Measurements from ENCODE around the gene RPS23.
"Not testable (repeated sequence)": the region's sequence is repeated elsewhere in the genome, so short reads cannot be mapped to it uniquely, and the experiment has no call there.

The RPS23 gene

DNA sequence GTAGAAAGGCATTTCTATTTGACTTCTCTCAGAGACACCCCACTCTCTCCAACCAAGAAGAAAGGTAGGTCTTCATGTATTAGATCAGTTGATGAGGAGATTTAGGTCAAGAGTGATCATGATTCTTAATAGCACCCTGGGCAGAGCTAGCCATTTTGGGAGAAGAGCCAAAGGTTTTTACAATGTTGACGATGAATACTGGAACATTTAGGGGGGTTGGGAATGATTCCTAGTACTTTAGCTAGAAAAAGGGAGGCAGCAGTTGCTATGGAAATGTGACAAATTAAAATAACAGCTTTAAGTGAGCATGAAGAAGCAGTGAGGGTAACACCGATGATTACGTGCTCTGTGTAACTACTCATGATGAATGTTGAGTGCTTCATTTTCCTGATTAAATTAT, 9.5 kb upstream of the RPS23 start:
- no peak for DNase-seq

DNA sequence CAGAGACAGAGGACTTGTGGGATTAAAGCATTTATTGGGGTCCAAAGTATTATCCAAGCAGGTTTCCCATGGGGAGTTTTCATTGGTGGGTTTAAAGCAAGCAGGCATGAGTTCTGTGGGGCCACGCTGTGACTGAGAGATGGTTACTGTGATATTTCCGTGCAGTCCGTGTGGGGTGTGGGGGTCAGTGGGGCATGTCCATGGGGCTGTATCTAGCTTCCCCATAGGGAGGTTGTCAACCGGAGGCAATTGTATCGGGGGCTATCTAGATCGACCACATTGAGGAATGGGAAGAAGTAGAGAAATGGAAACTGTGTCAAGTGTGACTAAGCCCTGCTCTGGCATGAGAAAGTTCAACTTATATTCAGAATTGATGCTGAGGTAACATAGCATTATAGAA, 7.1 kb upstream of the RPS23 start:
- DNase-seq: no peak

DNA sequence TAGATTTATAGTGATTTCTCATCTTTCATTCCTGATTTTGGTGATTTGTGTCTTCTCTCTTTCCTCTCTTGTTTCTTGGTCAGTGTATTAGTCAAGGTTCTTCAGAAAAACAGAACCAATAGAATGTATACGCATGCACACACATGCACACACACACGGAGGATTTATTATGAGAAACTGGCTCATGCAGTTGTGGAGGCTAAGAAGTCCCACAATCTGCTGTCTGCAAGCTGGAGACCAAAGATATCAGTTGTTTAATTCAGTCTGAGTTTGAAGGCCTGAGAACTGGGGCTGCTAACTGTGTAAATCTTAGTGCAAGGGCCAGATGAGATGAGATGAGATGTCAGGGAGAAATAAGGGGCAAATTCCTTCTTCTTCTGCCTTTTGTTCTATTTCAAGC, 5.7 kb upstream of the RPS23 start:
- no peak for DNase-seq

DNA sequence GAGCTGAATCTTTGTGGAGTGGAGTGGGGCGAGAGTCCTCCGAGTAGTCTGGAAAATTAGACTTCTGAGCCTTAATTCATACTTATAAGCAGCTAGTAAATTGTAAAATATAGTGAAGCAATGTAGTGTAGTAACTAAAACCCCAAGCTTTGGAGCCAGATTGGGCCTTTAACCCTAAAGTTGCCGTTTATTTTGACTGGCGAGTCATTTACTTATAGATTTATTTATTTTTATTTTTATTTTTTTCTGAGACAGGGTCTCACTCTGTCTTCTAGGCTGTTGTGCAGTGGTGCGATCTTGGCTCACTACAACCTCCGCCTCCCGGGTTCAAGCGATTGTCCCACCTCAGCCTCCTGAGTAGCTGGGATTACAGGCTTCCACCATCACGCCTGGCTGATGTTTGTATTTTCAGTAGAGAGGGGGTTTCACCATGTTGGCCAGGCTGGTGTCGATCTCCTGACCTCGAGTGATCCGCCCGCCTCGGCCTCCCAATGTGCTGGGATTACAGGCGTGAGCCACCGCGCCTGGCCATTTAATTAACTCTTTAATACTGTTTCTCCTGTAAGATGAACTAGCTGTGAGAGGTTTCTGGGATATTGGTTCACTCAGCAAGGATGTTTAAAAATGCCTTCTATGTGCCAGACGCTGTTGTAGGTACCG, 687 bp upstream of the RPS23 start:
- DNase-seq: no peak

DNA sequence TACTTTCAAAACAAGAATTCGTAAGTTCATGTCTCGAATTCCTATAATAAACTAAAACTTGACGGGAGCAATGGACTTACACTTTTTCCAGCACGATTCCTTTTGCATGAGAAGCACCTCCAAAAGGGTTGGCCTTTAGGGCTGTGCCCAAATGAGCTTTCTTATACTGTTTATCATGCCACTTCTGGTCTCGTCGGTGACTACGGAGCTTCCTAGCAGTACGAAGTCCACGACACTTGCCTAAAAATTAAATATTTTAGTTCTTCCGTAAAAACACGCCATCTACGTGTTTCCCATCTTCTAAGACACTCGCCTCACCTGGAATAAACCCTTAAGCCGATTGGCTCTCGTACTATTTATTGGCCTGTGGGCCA, 554 bp downstream of the RPS23 start:
- no peak for DNase-seq

DNA sequence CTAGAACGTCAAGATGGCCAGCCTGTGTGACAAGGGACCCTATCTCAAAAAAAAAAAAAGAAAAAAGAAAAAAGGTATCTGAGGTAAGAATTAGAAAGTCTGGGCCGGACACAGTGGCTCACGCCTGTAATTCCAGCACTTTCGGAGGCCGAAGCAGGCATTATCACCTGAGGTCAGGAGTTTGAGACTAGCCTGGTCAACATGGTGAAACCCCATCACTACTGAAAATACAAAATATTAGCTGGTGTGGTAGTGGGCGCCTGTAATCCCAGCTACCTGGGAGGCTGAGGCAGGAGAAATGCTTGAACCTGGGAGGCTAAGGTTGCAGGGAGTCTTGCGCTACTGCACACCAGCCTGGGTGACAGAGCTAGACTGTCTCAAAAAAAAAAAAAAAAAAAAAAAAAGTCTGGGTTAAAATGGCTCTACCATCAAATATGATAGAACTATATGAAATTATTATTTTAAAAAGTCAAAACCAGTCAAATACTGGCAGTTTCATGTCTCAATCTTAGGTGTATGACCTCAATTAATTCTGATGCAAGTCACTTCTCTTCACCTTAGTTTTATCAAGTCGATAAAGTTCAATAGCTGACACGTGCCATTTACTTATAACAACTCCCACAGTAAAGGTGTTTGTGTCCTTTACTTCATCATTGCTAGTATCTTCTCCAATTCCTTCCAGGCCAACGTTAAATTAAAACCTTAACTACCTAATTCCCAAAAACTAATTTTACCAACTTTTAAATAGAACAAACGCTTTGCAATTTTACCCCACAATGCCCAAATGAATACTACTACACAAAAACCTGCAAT, 1.1 kb downstream of the RPS23 start:
- DNase-seq: no peak

DNA sequence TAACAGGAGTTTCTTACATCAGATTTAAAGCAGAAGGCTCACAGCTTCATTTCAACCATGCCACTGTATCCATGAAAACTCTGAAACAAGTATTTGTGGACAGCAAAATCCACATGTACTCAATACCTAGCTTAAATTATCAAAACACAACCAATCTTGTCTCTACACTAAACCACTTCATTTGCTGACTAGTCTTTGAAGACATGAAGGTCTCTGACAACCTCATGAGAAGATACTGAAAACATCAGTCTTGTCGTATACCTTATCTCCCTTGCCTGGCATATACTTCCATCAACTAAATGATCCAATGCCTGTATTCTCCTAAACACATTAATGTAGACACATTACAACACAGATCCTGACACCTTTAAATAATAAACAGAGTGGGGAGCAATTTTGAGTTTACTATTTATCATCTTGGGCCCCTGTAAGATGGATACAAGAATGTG, 2.9 kb downstream of the RPS23 start:
- DNase-seq: no peak

DNA sequence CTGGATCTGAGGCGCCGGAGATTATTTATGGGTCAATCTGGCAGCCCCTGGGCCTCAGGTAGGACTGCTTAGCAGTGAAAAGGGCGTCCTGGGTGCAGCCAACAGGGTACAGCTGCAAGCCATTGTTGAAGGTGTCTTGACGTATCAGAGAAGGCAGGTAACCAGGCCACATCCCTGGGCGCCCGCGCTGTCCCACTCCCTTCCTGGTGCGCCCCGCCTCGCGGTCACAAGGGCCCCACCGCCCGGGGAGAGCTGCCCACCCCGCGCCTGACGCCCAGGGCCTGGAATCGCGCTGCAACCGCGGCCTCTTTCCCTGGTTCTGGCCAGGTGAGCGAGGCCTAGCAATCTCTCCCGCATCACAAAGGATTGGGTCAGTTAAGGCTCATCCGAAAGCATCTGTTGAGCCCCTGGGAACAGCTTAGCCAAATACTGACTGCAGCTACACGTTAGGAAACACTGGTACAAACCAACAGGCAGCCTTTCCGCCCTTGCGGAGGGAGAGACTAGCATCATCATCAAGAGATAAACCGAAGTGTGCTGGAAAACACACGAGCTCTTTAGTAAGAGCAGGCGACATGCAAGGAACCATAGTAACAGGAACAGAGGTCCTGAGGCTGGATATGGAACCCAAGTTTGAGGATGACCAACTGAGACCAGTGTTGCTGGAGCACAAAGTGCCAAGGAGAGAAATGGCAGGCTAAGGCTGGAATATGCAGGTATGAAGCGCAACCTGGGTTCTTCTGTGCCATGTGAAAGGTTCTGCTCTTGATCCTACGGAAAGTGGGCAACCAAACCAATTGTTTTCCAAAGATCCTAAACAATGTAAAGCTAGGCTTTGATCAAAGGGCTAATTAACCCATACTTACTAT, 3.6 kb downstream of the RPS23 start:
- DNase-seq: no peak

DNA sequence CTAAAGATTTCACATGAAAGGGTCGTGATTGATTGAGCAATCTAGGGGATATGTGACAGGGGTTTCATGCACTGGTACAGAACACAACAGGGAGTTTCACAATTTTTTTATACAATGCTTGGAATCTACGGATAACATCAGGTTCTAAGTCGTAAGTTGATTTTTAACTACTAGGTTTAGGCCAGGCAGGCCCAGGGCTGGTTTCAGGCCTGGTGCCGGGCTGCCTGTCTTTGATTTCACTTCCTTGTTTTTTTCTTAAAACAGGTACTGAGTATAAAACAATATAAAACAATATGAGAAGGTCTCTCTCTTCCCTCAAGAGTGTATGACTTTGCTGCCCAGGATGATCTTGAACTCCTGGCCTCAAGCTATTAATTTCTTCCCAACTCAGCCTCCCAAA, 4.7 kb downstream of the RPS23 start:
- DNase-seq: not testable (repeated sequence)

DNA sequence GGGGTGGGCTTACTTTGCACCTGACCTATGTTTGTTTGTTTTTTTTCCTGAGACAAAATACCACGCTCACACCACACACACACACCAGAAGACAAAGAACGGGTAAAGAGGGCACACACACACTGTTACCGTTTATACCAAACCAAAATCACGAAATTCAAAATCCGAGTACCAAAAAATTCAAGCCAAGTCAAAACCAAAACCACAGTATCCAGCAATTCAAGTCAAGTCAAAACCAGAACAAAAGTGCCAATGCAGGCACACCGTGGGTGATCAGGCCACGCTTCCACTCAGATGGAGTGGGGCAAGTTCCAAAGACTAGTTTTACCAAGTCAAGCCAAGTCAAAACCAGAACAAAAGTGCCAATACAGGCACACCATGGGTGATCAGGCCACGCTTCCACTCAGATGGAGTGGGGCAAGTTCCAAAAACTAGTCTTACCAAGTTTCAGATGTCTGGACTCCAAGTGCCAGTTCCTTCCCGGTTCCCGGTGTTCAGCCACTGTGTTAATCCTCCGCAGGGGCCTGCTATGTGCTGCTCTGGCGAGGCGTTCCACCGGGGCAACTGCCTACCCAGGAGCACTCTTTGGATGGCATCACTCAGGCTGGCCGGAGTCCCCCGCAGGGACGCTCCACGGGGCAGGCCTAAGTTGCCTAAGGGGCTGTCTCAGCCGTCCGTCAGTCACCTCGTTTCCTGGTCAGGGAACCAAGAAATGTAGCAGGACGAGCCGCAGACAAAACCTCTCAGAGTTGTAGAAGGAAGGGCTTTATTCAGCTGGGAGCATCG, 5.4 kb downstream of the RPS23 start:
- DNase-seq: not testable (repeated sequence)

DNA sequence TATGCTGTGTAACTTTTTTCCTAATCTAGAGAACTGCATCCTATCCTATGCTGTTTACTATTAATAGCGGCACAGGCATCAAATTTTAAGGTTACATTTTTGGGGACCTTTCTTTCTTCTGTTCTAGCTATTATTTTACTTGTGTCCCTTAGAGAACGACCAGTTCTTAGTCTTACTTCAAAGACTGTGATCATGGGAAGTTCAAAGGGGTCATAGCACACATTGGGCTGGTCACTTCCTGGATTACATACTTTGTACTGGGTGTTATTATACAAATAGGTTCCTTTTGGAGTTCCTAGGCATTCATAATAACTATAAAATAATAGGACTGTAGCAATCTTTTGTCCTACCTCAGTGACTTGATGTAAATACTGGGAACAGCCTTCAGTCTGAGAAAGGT, 8.8 kb downstream of the RPS23 start:
- DNase-seq: not testable (repeated sequence)

DNA sequence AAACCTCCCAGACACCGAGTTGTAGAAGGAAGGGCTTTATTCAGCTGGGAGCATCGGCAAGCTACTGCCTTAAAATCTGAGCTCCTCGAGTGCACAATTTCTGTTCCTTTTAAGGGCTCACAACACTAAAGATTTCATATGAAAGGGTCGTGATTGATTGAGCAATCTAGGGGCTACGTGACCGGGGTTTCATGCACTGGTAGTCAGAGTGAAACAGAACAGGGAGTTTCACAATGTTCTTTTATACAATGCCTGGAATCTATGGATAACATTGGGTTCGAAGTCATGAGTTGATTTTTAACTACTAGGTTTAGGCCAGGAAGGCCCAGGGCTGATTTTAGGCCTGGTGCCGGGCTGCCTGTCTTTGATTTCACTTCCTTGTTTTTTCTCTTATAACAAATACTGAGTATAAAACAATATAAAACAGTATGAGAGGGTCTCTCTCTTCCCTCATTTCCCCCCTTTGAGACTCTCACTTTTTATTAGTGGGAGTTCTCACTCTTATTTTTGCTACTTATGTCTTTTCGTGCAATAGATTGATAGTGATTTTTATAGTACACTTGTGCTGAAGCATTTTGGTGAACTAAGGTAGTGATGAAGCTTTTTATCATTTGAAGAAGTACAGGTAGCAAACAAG, 10.7 kb downstream of the RPS23 start:
- not testable (repeated sequence) for DNase-seq

DNA sequence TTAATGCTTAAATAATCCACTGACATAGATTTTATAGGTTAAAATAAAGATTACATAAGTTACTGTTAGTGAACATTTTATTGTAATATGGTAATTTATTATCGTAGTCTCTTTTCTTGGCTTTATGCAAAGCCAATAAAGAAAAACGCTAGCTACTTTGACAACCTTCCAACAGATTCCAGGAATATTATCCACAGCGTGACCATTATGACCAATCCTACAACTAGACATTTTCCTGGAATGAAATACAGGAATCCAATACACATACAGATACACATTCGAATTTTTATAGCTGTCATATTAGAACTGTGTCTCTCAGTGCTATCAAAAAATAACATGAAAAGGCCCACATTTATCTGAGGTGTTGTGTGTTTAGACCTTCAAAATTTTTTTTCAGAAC, 13.1 kb downstream of the RPS23 start:
- DNase-seq: no peak

DNA sequence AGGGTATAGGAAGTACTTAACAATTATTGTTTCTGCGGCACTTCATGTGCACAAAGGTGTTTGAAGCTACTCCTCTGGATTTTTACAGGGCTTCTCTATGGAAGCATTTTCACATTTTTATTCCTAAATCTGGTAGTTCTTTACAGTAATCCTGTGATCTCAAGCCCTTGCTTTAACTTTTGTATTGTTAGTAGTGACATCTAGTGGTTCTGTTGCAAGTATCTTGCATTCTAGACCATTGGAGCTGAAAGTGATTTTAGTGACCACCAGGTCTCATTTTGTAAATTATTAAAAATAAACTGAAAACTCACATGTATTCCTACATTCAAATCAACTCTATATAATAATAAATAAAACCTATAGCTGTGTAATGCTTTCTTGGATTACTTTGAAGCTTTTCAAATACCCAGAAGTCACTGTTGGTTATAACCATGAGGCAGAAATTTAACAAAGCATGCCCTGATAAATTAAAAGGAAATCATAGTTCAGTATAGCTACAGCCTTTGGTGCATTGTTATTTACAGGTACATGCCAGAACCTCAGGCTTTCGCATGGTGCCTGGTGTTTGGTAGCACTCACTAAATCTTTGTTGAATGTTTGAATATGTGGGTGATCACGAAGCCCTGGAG, 18.9 kb downstream of the RPS23 start:
- no peak for DNase-seq

DNA sequence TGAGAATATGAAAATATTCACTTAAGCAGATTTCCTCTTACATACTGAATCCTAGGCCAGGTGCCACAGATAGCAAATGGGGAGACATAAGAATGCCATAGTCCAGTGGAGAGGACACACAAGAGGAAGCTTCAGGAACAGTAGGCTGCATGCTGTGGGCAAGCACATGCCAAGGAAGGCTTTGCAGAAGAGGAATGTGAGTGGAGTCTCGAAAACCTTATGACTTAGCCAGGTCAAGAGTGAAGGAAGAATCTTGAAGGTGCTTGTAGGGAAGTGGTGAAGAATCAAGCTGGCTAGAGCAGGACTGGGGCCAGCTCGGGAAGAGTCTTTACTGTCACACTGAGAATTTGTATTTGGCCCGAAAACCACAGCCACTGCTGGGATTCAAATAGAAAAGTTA, 20.4 kb downstream of the RPS23 start:
- DNase-seq: no peak

DNA sequence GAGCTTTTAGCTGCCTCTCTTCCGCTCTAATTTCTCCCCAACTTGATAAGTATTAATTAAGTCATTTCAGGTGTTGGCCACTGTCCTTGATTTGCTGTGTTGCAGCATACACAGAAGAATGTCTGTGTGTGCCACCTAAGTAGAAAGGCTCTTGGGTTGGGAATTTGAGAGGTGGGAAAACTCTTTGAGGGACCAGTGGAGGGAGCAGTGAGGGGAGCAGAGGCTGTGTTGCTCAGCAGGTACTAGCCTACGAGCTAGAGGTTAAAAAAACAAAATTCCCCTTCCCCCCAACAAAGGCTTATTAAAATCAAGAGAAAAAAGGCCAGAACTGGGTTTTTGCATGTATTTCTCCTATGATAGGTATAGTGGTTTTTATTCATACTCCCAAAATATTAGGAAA, 20.9 kb downstream of the RPS23 start:
- DNase-seq: no peak

DNA sequence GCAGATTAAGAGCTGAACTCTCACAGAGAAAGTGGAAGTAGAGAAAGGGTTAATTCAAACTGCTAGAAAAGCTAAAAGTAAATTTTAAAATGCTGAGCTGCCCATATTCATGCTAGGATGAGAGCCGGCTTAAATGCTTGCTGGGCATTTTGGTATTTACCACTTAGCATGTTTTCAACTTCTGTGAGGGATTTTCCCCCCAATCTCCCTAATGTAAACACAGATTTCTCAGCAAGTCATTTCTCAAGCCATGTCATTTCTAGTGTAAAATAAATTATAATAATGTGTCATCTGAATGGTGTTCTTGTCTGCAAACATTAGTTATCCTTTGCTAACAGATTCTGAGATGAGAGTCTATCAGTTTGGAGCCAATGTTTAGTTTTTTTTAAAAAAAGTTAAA, 22.3 kb downstream of the RPS23 start:
- DNase-seq: no peak

DNA sequence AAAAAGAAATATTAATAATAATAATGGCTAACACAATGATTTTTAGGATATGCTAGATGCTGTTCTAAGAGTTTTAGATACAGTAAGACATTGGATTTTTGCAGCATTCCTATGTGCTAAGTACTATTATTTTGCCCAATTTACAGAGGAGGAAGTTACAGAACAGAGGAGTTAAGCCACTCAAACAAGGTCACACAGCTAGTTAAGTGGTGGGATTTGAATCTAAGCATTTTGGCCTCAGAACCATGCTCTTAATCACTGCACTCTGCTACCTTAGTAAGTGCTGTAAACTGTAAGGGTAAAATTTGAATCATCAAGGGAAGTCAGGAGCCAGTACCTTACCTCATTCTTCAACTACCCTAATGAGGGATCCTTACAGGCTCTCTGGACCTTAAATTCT, 25.4 kb downstream of the RPS23 start:
- no peak for DNase-seq

DNA sequence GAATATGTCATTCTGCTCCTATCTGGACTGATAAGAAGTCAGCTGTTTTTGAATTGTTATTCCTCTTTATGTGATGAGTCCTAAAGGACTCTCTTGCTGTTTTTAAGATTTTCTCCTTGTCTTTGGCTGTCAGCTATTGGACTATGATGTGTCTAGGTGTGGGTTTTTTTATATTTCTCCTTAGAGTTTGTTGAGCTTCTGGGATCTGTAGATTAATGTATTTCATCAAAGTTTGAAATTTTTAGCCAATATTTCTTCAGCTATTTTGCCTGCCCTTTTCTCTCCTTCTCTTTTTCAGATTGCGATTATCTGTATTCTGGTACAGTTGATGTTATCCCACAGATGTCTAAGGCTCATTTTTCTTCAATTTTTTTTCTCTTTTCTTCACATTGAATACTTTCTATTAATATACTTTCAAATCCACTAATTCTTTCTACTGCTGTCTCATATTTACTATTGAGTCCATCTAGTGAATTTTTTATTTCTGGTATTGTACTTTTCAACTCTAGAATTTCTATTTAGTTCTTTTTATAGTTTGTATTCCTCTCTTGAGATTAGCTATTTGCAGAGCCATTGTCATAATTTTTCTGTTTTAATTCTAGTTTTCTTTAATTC, 31.1 kb downstream of the RPS23 start:
- no peak for DNase-seq

DNA sequence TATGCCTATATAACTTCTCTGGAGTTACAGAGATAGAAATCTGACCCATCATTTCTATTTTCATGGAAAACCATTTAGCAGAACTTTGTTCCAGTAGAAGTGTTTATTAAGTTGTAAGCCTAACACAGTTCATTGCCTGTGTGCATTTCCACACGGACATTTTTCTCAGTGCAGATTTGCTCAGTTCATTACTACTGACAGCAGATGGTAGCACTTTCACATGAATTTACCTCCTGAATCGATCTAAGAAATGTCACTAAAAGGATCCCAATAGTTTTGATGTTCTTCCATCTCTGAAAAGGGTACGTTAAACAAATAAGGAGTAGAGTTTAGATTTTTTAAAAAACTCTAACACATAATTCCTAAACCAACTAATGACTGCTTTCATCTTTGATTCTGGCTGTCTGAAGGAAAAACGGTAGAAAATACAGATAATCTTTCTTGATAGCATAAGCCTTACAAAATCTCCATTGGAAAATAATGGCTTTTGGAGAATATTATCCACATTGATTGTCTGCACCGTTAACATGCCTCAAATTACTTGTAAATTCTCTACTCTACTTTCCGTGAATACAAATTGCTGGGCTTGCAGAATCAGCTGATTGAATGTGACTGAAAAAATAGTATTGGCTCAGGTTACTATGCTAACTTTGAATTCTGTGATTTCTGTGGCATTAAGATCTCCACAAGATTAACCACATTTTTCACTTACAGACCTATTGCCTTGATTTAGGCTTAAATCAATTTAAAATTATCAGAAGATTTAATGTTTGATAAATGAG, 33.1 kb downstream of the RPS23 start:
- no peak for DNase-seq

DNA sequence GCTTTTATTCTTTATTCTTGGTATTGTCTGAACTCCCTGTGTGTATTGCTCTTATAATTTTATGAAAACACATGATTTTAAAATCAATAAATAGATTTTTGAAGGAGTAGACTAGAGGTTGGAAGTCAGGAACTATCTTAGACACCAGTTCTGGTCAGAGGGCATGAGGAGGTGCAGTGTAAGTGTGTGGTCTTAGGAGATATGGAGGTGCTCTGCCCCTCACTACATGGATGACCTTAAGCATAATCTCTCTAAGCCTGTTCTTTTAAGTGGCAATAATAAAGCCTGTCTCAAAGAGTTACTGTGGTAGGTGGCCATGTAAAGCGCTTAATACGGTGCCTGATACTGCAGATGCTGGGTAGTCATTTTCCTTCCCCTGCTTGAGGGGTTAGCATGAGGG, 34.0 kb downstream of the RPS23 start:
- DNase-seq: no peak
